Measurements from ENCODE around the gene ARRB1. TPM values are rescaled to one million over a fixed set of nuclear protein-coding genes. Genes with fewer than 3 reads are reported as not detected.

Gene ARRB1
- total RNA-seq, 2 experiments from 2014 or later, result 26.7 to 27.8 TPM

DNA sequence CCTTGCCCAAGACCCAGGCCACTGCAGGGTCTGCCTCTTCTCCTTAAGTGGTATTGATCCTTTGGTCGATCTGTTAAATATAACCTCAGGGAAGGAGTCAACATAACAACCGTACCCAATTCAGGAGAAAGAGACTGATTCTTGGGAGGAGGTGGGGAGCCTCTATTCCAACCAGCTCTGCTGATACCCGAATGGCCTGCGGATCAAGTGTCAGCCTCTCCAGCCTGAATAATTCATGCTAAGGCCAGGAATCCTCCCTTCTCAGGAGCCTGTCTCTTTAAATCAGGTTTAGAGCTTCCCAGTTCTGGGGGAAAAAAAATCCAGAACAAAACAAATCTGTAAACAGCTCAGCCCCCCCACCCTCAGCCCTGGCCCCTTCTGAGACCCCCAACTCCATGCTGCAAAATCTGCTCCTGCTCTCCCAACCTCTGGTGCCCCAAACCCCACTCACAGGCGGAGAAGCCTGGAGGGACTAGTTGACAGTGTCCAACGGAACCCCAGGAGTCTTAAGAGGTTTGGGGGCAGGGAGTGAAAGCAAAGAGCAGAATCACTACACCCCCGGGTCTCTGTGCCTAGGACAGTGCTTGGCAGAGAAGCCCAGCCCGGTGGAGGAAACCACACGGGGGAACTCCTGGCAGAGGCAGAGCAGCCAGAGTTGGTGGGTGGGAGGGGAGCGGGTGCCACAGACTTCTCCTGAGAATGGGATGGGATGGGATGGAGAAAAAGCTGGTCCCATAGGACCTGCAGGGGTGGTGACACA, 111.8 kb downstream of the ARRB1 start:
- intact Hi-C loops (cut with DNase I, micrococcal nuclease), result no loop called here
- no peaks in the 10 kb centered on the region for H3K36me3 Mint-ChIP-seq (ENCODE audit: low read depth)
- TF ChIP-seq, protein P1, sequence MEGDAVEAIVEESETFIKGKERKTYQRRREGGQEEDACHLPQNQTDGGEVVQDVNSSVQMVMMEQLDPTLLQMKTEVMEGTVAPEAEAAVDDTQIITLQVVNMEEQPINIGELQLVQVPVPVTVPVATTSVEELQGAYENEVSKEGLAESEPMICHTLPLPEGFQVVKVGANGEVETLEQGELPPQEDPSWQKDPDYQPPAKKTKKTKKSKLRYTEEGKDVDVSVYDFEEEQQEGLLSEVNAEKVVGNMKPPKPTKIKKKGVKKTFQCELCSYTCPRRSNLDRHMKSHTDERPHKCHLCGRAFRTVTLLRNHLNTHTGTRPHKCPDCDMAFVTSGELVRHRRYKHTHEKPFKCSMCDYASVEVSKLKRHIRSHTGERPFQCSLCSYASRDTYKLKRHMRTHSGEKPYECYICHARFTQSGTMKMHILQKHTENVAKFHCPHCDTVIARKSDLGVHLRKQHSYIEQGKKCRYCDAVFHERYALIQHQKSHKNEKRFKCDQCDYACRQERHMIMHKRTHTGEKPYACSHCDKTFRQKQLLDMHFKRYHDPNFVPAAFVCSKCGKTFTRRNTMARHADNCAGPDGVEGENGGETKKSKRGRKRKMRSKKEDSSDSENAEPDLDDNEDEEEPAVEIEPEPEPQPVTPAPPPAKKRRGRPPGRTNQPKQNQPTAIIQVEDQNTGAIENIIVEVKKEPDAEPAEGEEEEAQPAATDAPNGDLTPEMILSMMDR (IDR thresholded peaks at IDR 0.05), result no peak
- H3K9me3 ChIP-seq (ENCODE audit: control insufficient read depth in 1 of 2, insufficient read depth in 1 of 2, low read length in 2 of 2), result peaks cover 0 to 3% of the 10 kb centered on the region in 2 experiments
- ATAC-seq (ENCODE audit: poor library complexity) (no peak), DNase-seq (no peak)
- H3K9me3 Mint-ChIP-seq, result no peaks in the 10 kb centered on the region
- no peak overlapping the region for H3K4me3 ChIP-seq (ENCODE audit: low read length)
- no peak overlapping the region for H3K27ac Mint-ChIP-seq
- H3K27me3 ChIP-seq (ENCODE audit: control insufficient read depth in 1 of 2, insufficient read depth in 2 of 2, low read length in 2 of 2), result peaks cover 33% of the 10 kb centered on the region in 2 experiments
- H3K4me1 Mint-ChIP-seq (ENCODE audit: low read depth), result peaks cover 5% of the 10 kb centered on the region
- POLR2A ChIA-PET, result interaction anchor here (0.9 kb wide), 1 partner anchor 96 kb away, joined by 4 read pairs; no protein-coding TSS in a partner anchor
- no peaks in the 10 kb centered on the region for H3K36me3 ChIP-seq (ENCODE audit: insufficient read depth, low read length)
- H3K27me3 Mint-ChIP-seq, result peaks cover 70% of the 10 kb centered on the region
- H3K4me1 ChIP-seq (ENCODE audit: insufficient read depth, low read length), result peaks cover 15% of the 10 kb centered on the region
- H3K4me3 Mint-ChIP-seq, result peak overlapping the region; percentile 67
- CTCF ChIA-PET, result interaction anchor here (1.1 to 3.6 kb wide), 3 partner anchors 9 to 98 kb away, joined by 4 to 60 read pairs (median 4); no protein-coding TSS in a partner anchor
- no peak overlapping the region for H3K27ac ChIP-seq (ENCODE audit: low read depth in 1 of 2, low read length in 2 of 2)

DNA sequence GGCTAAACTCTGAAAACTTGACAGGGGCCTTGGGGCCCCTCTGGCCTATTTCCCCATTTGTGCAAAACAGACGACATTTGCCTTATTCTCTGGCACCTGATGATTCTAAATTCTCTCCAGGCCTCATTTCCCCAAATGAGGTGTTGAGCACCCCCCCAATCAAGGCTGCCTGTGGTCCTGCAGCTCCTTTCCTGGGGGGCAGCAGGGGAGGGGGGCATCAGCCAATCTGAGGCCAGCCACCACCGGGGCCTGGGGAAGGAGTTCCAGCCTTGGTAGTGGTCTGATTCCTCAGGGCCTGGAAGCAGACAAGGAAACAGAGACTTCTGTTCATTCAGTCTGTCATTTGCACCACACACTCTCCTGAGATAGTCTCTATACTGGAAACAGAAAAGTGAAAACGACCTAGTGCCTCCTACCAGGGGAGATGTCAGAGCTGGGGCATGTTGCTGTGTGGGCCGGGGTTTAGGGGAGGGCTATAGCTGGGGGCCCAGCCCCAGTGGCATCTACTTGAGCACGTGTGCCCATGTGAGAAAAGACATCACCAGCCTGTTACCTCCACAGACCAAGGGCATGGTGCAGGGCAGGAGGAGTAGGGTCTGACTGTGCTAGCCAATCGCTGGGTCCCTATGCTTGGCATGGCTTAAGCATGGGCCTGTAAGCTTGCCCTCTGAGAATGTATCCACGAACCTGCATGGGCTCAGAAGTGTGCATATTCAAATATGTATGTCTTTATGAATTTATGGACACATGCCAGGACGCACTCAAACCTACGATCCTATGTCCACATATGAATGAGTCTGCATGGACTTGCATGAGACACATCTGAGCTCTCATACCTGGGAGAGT, 112.6 kb downstream of the ARRB1 start:
- Histone ChIP-seq H3K27me3 (ENCODE audit: control insufficient read depth in 1 of 2, insufficient read depth in 2 of 2, low read length in 2 of 2) (peaks cover 33% of the 10 kb centered on the region in 2 experiments), H3K36me3 (ENCODE audit: insufficient read depth, low read length) (no peaks in the 10 kb centered on the region), H3K4me1 (ENCODE audit: insufficient read depth, low read length) (peaks cover 15% of the 10 kb centered on the region), H3K9me3 (ENCODE audit: control insufficient read depth in 1 of 2, insufficient read depth in 1 of 2, low read length in 2 of 2) (peaks cover 0 to 3% of the 10 kb centered on the region in 2 experiments), H3K4me3 (ENCODE audit: low read length) (no peak overlapping the region), H3K27ac (ENCODE audit: low read depth in 1 of 2, low read length in 2 of 2) (no peak overlapping the region)
- Mint-ChIP-seq H3K36me3 (ENCODE audit: low read depth) (no peaks in the 10 kb centered on the region), H3K27me3 (peaks cover 67% of the 10 kb centered on the region), H3K4me3 (peak overlapping the region; percentile 67), H3K4me1 (ENCODE audit: low read depth) (peaks cover 5% of the 10 kb centered on the region), H3K9me3 (no peaks in the 10 kb centered on the region), H3K27ac (no peak overlapping the region)
- intact Hi-C loops (cut with DNase I, micrococcal nuclease), result no loop called here
- POLR2A ChIA-PET, result interaction anchor here (0.9 kb wide), 1 partner anchor 95 kb away, joined by 4 read pairs; no protein-coding TSS in a partner anchor
- ATAC-seq (ENCODE audit: poor library complexity) (no peak), DNase-seq (no peak)
- CTCF ChIA-PET, result interaction anchor here (0.8 to 3.6 kb wide), 3 partner anchors 10 to 97 kb away, joined by 3 to 60 read pairs (median 4); no protein-coding TSS in a partner anchor
- TF ChIP-seq, protein P1 (IDR thresholded peaks at IDR 0.05), result no peak

DNA sequence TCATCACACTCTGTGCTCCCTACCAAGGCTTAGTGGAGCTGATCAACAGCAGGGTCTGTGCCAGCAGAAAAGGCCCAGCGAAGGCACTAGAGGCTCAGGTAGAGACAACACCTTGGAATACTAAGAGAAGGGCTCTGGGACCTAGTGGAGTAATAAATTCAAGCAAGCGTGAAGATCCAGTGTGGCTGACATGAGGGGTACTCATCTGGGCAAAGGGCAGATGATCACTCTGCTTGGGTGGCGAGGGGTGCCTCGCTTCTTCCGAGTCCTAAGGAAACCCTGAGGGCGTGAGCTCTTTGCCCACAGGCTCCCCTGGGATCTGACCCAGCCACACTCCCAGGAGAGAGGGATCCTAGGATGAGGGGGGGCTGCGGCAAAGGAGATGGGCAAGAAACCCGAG, 114.4 kb downstream of the ARRB1 start:
- intact Hi-C loops (cut with DNase I, micrococcal nuclease), result no loop called here
- H3K9me3 ChIP-seq (ENCODE audit: control insufficient read depth in 1 of 2, insufficient read depth in 1 of 2, low read length in 2 of 2), result no peaks in the 10 kb centered on the region
- Mint-ChIP-seq H3K4me1 (ENCODE audit: low read depth) (no peaks in the 10 kb centered on the region), H3K27ac (no peak overlapping the region), H3K27me3 (peaks cover 64% of the 10 kb centered on the region), H3K36me3 (ENCODE audit: low read depth) (no peaks in the 10 kb centered on the region), H3K9me3 (no peaks in the 10 kb centered on the region), H3K4me3 (no peak overlapping the region)
- H3K4me3 ChIP-seq (ENCODE audit: low read length), result no peak overlapping the region
- TF ChIP-seq, protein P1 (IDR thresholded peaks at IDR 0.05), result no peak
- ChIA-PET POLR2A (no interaction called here), CTCF (interaction anchor here (1.2 kb wide), 1 partner anchor 11 kb away, joined by 4 read pairs; no protein-coding TSS in a partner anchor)
- no peak for ATAC-seq (ENCODE audit: poor library complexity)
- no peak overlapping the region for H3K27ac ChIP-seq (ENCODE audit: low read depth in 1 of 2, low read length in 2 of 2)
- H3K36me3 ChIP-seq (ENCODE audit: insufficient read depth, low read length), result no peaks in the 10 kb centered on the region
- peaks cover 10% of the 10 kb centered on the region for H3K4me1 ChIP-seq (ENCODE audit: insufficient read depth, low read length)
- H3K27me3 ChIP-seq (ENCODE audit: control insufficient read depth in 1 of 2, insufficient read depth in 2 of 2, low read length in 2 of 2), result peaks cover 19 to 22% of the 10 kb centered on the region in 2 experiments
- DNase-seq, result no peak

Measured in CD4-positive, alpha-beta T cell (primary cell).